ENCODE measurements around the gene SYAP1. TPM values are rescaled to one million over a fixed set of nuclear protein-coding genes. Genes with fewer than 3 reads are reported as not detected.
A peak's percentile ranks its signal among the peaks of the same experiment; 100 is the strongest.

SYAP1 gene
- total and polyA plus RNA-seq, 9 of the 15 experiments (the other 6 are each of a cell fraction or from before 2014, with no cell fraction given), result 5.7 to 35.3 (median 27.6) TPM

- peak; percentile 35; the same call in 1 of the 2 replicates for TF ChIP-seq MGA (IDR thresholded peaks at IDR 0.05)
- TF ChIP-seq, protein P1, sequence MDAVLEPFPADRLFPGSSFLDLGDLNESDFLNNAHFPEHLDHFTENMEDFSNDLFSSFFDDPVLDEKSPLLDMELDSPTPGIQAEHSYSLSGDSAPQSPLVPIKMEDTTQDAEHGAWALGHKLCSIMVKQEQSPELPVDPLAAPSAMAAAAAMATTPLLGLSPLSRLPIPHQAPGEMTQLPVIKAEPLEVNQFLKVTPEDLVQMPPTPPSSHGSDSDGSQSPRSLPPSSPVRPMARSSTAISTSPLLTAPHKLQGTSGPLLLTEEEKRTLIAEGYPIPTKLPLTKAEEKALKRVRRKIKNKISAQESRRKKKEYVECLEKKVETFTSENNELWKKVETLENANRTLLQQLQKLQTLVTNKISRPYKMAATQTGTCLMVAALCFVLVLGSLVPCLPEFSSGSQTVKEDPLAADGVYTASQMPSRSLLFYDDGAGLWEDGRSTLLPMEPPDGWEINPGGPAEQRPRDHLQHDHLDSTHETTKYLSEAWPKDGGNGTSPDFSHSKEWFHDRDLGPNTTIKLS (IDR thresholded peaks at IDR 0.05; ENCODE audit: borderline replicate concordance, low read depth), result no peak
- TF ChIP-seq TCF7 (IDR thresholded peaks at IDR 0.05; ENCODE audit: borderline replicate concordance), result 0 out of 2 replicates have a peak, but pooled peaks have one; percentile 38
- TF ChIP-seq, protein P2, sequence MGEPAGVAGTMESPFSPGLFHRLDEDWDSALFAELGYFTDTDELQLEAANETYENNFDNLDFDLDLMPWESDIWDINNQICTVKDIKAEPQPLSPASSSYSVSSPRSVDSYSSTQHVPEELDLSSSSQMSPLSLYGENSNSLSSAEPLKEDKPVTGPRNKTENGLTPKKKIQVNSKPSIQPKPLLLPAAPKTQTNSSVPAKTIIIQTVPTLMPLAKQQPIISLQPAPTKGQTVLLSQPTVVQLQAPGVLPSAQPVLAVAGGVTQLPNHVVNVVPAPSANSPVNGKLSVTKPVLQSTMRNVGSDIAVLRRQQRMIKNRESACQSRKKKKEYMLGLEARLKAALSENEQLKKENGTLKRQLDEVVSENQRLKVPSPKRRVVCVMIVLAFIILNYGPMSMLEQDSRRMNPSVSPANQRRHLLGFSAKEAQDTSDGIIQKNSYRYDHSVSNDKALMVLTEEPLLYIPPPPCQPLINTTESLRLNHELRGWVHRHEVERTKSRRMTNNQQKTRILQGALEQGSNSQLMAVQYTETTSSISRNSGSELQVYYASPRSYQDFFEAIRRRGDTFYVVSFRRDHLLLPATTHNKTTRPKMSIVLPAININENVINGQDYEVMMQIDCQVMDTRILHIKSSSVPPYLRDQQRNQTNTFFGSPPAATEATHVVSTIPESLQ (CRISPR knock-in tag; IDR thresholded peaks at IDR 0.05), result no peak
- 0 out of 2 replicates have a peak, but pooled peaks have one; percentile 32 for TF ChIP-seq ZNF174 (CRISPR knock-in tag; IDR thresholded peaks at IDR 0.05)
- TF ChIP-seq ETV1 (tag; conservative IDR thresholded peaks at IDR 0.05; ENCODE audit: low read depth), result 0 out of 2 replicates have a peak, but pooled peaks have one; percentile 5
- TF ChIP-seq ZNF445 (CRISPR knock-in tag; IDR thresholded peaks at IDR 0.05; ENCODE audit: low read depth), result peak; percentile 86
- peak; percentile 88; the same call in 1 of the 2 replicates for TF ChIP-seq LARP7 (IDR thresholded peaks at IDR 0.05)
- peak; percentile 93 for TF ChIP-seq EWSR1 (IDR thresholded peaks at IDR 0.05; ENCODE audit: borderline replicate concordance, low read depth, partially characterized antibody)
- no peak for TF ChIP-seq ZNF354B (CRISPR knock-in tag; IDR thresholded peaks at IDR 0.05)
These were observed 52.3 kb downstream of the SYAP1 start (continued) for GRCh38 chrX:16771483-16772398.

Data from K562 (cell line).